Measurements from ENCODE around the gene CSRNP2. TPM values are rescaled to one million over a fixed set of nuclear protein-coding genes. Genes with fewer than 3 reads are reported as not detected.

CSRNP2 gene
- total and polyA plus RNA-seq, 2 experiments from 2014 or later = 23.2 to 30.5 TPM

GRCh38 chr12:51103977-51104376, 20.6 kb upstream of the CSRNP2 start:
- H3K27ac ChIP-seq = no peak overlapping the region
- peaks cover 3% of the 10 kb centered on the region for H3K36me3 ChIP-seq (replicated peaks; ENCODE audit: insufficient read depth, low read depth)
- H3K79me2 ChIP-seq = no peaks in the 10 kb centered on the region
- no peaks in the 10 kb centered on the region for H3K4me1 ChIP-seq (ENCODE audit: insufficient read depth)
- no peaks in the 10 kb centered on the region for H4K20me1 ChIP-seq (ENCODE audit: insufficient read depth, poor library complexity, severe bottlenecking)
- no peaks in the 10 kb centered on the region for H3K27me3 ChIP-seq
- no peak overlapping the region for H3K4me3 ChIP-seq
- no peak overlapping the region for H3K4me2 ChIP-seq
- no peaks in the 10 kb centered on the region for H3K9me2 ChIP-seq (replicated peaks; ENCODE audit: insufficient read depth)
- TF ChIP-seq EZH2 (IDR thresholded peaks at IDR 0.05; ENCODE audit: borderline replicate concordance) = no peak
- TF ChIP-seq, protein P1, sequence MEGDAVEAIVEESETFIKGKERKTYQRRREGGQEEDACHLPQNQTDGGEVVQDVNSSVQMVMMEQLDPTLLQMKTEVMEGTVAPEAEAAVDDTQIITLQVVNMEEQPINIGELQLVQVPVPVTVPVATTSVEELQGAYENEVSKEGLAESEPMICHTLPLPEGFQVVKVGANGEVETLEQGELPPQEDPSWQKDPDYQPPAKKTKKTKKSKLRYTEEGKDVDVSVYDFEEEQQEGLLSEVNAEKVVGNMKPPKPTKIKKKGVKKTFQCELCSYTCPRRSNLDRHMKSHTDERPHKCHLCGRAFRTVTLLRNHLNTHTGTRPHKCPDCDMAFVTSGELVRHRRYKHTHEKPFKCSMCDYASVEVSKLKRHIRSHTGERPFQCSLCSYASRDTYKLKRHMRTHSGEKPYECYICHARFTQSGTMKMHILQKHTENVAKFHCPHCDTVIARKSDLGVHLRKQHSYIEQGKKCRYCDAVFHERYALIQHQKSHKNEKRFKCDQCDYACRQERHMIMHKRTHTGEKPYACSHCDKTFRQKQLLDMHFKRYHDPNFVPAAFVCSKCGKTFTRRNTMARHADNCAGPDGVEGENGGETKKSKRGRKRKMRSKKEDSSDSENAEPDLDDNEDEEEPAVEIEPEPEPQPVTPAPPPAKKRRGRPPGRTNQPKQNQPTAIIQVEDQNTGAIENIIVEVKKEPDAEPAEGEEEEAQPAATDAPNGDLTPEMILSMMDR (IDR thresholded peaks at IDR 0.05; ENCODE audit: poor library complexity) = no peak
- no peak for TF ChIP-seq EZH2phosphoT487 (IDR thresholded peaks at IDR 0.05; ENCODE audit: low read depth, severe bottlenecking, unreplicated experiment)
- no peak overlapping the region for H2AFZ ChIP-seq
- no peak for DNase-seq (ENCODE audit: low spot score)
- no peaks in the 10 kb centered on the region for H3K9me3 ChIP-seq (ENCODE audit: low read depth)

GRCh38 chr12:51098611-51099010, 15.2 kb upstream of the CSRNP2 start:
- peaks cover 3% of the 10 kb centered on the region for H3K36me3 ChIP-seq (replicated peaks; ENCODE audit: insufficient read depth, low read depth)
- H3K79me2 ChIP-seq = no peaks in the 10 kb centered on the region
- no peaks in the 10 kb centered on the region for H3K9me2 ChIP-seq (replicated peaks; ENCODE audit: insufficient read depth)
- no peak for TF ChIP-seq EZH2 (IDR thresholded peaks at IDR 0.05; ENCODE audit: borderline replicate concordance)
- TF ChIP-seq EZH2phosphoT487 (IDR thresholded peaks at IDR 0.05; ENCODE audit: low read depth, severe bottlenecking, unreplicated experiment) = no peak
- TF ChIP-seq, protein P1 (IDR thresholded peaks at IDR 0.05; ENCODE audit: poor library complexity) = no peak
- no peaks in the 10 kb centered on the region for H3K9me3 ChIP-seq (ENCODE audit: low read depth)
- no peaks in the 10 kb centered on the region for H3K27me3 ChIP-seq
- no peak overlapping the region for H3K4me3 ChIP-seq
- H3K4me1 ChIP-seq (ENCODE audit: insufficient read depth) = no peaks in the 10 kb centered on the region
- H3K4me2 ChIP-seq = no peak overlapping the region
- H3K27ac ChIP-seq = no peak overlapping the region
- H4K20me1 ChIP-seq (ENCODE audit: insufficient read depth, poor library complexity, severe bottlenecking) = no peaks in the 10 kb centered on the region
- H2AFZ ChIP-seq = no peak overlapping the region
- WGBS (ENCODE audit: low lambda C conversion rate, missing lambda C conversion rate) = 56% methylated on average over 1 of the region's 1 CpG
- no peak for DNase-seq (ENCODE audit: low spot score)

- Histone ChIP-seq H3K4me1 (ENCODE audit: insufficient read depth) (no peaks in the 10 kb centered on the region), H3K9me3 (ENCODE audit: low read depth) (no peaks in the 10 kb centered on the region), H3K9me2 (replicated peaks; ENCODE audit: insufficient read depth) (no peaks in the 10 kb centered on the region), H3K27ac (no peak overlapping the region), H4K20me1 (ENCODE audit: insufficient read depth, poor library complexity, severe bottlenecking) (no peaks in the 10 kb centered on the region), H3K36me3 (replicated peaks; ENCODE audit: insufficient read depth, low read depth) (no peaks in the 10 kb centered on the region), H3K27me3 (no peaks in the 10 kb centered on the region), H2AFZ (no peak overlapping the region), H3K79me2 (no peaks in the 10 kb centered on the region), H3K4me2 (no peak overlapping the region), H3K4me3 (no peak overlapping the region)
- no peak for DNase-seq (ENCODE audit: low spot score)
- WGBS (ENCODE audit: low lambda C conversion rate, missing lambda C conversion rate) = 98% methylated on average over 10 of the region's 10 CpGs
- TF ChIP-seq, protein P1 (IDR thresholded peaks at IDR 0.05; ENCODE audit: poor library complexity) = no peak
- TF ChIP-seq EZH2 (IDR thresholded peaks at IDR 0.05; ENCODE audit: borderline replicate concordance) (no peak), EZH2phosphoT487 (IDR thresholded peaks at IDR 0.05; ENCODE audit: low read depth, severe bottlenecking, unreplicated experiment) (no peak)
Observed at GRCh38 chr12:51090705-51091229, 7.4 kb upstream of the CSRNP2 start.

DNA sequence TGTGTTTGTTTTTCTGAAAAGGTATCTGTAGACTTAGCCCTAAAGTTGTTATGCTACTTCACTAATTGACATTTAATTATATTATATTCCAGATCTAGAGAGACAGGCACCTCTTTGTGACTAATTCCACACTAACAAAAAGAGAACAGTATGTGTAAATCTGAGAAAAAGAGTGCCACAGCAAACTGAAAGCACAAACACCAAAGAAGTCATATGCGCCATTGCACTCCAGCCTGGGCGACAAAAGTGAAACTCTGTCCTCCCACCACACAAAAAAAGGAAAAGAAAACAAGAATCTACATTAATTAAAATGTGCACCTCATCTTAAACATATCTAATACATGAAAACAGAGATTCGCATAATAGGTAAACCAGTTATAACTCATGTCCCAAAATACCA, 4.4 kb upstream of the CSRNP2 start:
- Histone ChIP-seq H4K20me1 (ENCODE audit: insufficient read depth, poor library complexity, severe bottlenecking) (no peaks in the 10 kb centered on the region), H3K4me1 (ENCODE audit: insufficient read depth) (no peaks in the 10 kb centered on the region), H3K4me3 (no peak overlapping the region), H3K27ac (no peak overlapping the region), H3K9me2 (replicated peaks; ENCODE audit: insufficient read depth) (no peaks in the 10 kb centered on the region), H3K9me3 (ENCODE audit: low read depth) (no peaks in the 10 kb centered on the region), H3K27me3 (no peaks in the 10 kb centered on the region), H2AFZ (no peak overlapping the region), H3K4me2 (no peak overlapping the region), H3K79me2 (no peaks in the 10 kb centered on the region), H3K36me3 (replicated peaks; ENCODE audit: insufficient read depth, low read depth) (no peaks in the 10 kb centered on the region)
- DNase-seq (ENCODE audit: low spot score) = no peak
- 97% methylated on average over 3 of the region's 3 CpGs for WGBS (ENCODE audit: low lambda C conversion rate, missing lambda C conversion rate)
- TF ChIP-seq EZH2 (IDR thresholded peaks at IDR 0.05; ENCODE audit: borderline replicate concordance) (no peak), EZH2phosphoT487 (IDR thresholded peaks at IDR 0.05; ENCODE audit: low read depth, severe bottlenecking, unreplicated experiment) (no peak)
- TF ChIP-seq, protein P1 (IDR thresholded peaks at IDR 0.05; ENCODE audit: poor library complexity) = no peak

Measured in hepatocyte (in vitro differentiated cells).